GM23248 (cell line): ENCODE data around the gene ARID5B. TPM values are rescaled to one million over a fixed set of nuclear protein-coding genes. Genes with fewer than 3 reads are reported as not detected.
A peak's percentile ranks its signal among the peaks of the same experiment; 100 is the strongest.

Source experiments
- DNase-seq: peaks from one replicate; pipeline ENCODE4 v3.0.0-alpha.2; 2015
- H2AFZ ChIP-seq: fragments of 200-600 bp; sonication (generic); 2 replicates; pipeline ENCODE4 v1.6.1; 2016; ENCODE audit warnings: antibody characterized with exemption
- H3F3A ChIP-seq: fragments of 200-600 bp; sonication (generic); 2 replicates; pipeline ENCODE4 v1.6.1; 2016; ENCODE audit warnings: mild to moderate bottlenecking, antibody characterized with exemption, mixed run types; ENCODE audit not compliant: insufficient read depth
- H3K27ac ChIP-seq: fragments of 200-600 bp; sonication (generic); 2 replicates; pipeline ENCODE4 v1.5.1; 2016; ENCODE audit warnings: mild to moderate bottlenecking
- H3K27me3 ChIP-seq: fragments of 200-600 bp; sonication (generic); replicated peaks from 2 replicates; pipeline ENCODE4 v1.6.1; 2016; ENCODE audit warnings: mild to moderate bottlenecking; ENCODE audit not compliant: insufficient read depth
- H3K36me3 ChIP-seq: fragments of 200-600 bp; sonication (generic); 2 replicates; pipeline ENCODE4 v1.6.1; 2016; ENCODE audit warnings: low read depth, mild to moderate bottlenecking
- H3K4me1 ChIP-seq: fragments of 200-600 bp; sonication (generic); 2 replicates; pipeline ENCODE4 v1.6.1; 2016; ENCODE audit warnings: mild to moderate bottlenecking; ENCODE audit not compliant: insufficient read depth
- H3K4me2 ChIP-seq: fragments of 200-600 bp; sonication (generic); one replicate; pipeline ENCODE4 v1.6.1; 2016; ENCODE audit warnings: mild to moderate bottlenecking; ENCODE audit not compliant: unreplicated experiment
- H3K4me3 ChIP-seq: fragments of 200-600 bp; sonication (generic); 2 replicates; pipeline ENCODE4 v1.5.1; 2016; ENCODE audit warnings: mild to moderate bottlenecking
- H3K79me2 ChIP-seq: fragments of 200-600 bp; sonication (generic); 2 replicates; pipeline ENCODE4 v1.6.1; 2016; ENCODE audit warnings: mild to moderate bottlenecking; ENCODE audit not compliant: insufficient read depth
- H3K9ac ChIP-seq: fragments of 200-600 bp; sonication (generic); 2 replicates; pipeline ENCODE4 v1.6.1; 2016; ENCODE audit warnings: mild to moderate bottlenecking
- H3K9me2 ChIP-seq: fragments of 200-600 bp; sonication (generic); 2 replicates; pipeline ENCODE4 v1.6.1; 2016; ENCODE audit warnings: mixed run types, mild to moderate bottlenecking, moderate library complexity; ENCODE audit not compliant: insufficient read depth
- H3K9me3 ChIP-seq: fragments of 200-600 bp; sonication (generic); one replicate; pipeline ENCODE4 v1.6.1; 2017; ENCODE audit warnings: low read depth
- H4K20me1 ChIP-seq: fragments of 200-600 bp; sonication (generic); 2 replicates; pipeline ENCODE4 v1.6.0; 2016; ENCODE audit not compliant: insufficient read depth
- EZH2 ChIP-seq: fragments of 200-600 bp; sonication (generic); IDR thresholded peaks from 2 replicates; pipeline ENCODE4 v1.6.1; 2018; ENCODE audit warnings: antibody characterized with exemption, mild to moderate bottlenecking; ENCODE audit not compliant: insufficient read depth, poor library complexity, severe bottlenecking
- EZH2phosphoT487 ChIP-seq: fragments of 200-600 bp; sonication (generic); IDR thresholded peaks from 2 replicates; pipeline ENCODE4 v1.6.1; 2018; ENCODE audit warnings: antibody characterized with exemption, moderate library complexity, mild to moderate bottlenecking, low read depth; ENCODE audit not compliant: insufficient read depth
- WGBS, 2 experiments: methylation state at CpG; one replicate each; pipeline ENCODE4 v1.1.6; 2015 to 2017; ENCODE audit warnings: low lambda C conversion rate in 2 of 2, low coverage in 1 of 2; ENCODE audit errors: missing lambda C conversion rate in 2 of 2; 5-methylcytosine and 5-hydroxymethylcytosine counted together
- in situ Hi-C: fragments of 300-500 bp; cut with MboI; formaldehyde crosslinking; loops from 2 replicates; pipeline ENCODE4 v1.15.0; 2020
- polyA plus RNA-seq: library from polyadenylated mRNA; unstranded; fragments of >200 nt; fragmentation: Nextera tagmentation; extraction: Ambion mirVana; gene quantifications from 2 replicates; pipeline ENCODE4 v1.2.1, GENCODE V29; 2016
- total RNA-seq: library from RNA; depleted of rRNA; stranded (reverse); fragments of >200 nt; shearing (Covaris generic); gene quantifications from 2 replicates; pipeline ENCODE4 v1.2.3, GENCODE V29; 2014

The ARID5B gene
- total and polyA plus RNA-seq, 2 experiments from 2014 or later, result 56.7 to 78.8 TPM

GRCh38 chr10:61869041-61869675, 32.3 kb upstream of the ARID5B start:
- Histone ChIP-seq H3K4me1 (peaks cover 13% of the 10 kb centered on the region), H2AFZ (peak overlapping the region; percentile 60; the same call in 1 of the 2 replicates), H4K20me1 (no peaks in the 10 kb centered on the region), H3K27me3 (no peaks in the 10 kb centered on the region), H3K36me3 (no peaks in the 10 kb centered on the region), H3K4me3 (no peak overlapping the region), H3K9me2 (no peaks in the 10 kb centered on the region), H3K9ac (no peak overlapping the region), H3K9me3 (no peaks in the 10 kb centered on the region), H3K79me2 (no peaks in the 10 kb centered on the region), H3K27ac (no peak overlapping the region), H3K4me2 (peak overlapping the region; percentile 24), H3F3A (peaks cover 5% of the 10 kb centered on the region; the same call in 1 of the 2 replicates)
- TF ChIP-seq EZH2 (no peak), EZH2phosphoT487 (no peak)
- in situ Hi-C loops, result no loop called here
- 93% methylated on average over 8 of the region's 8 CpGs for WGBS, 2 experiments
- DNase-seq, result no peak

- H3K9me3 ChIP-seq, result no peaks in the 10 kb centered on the region
- H3K9ac ChIP-seq, result no peak overlapping the region
- H3F3A ChIP-seq, result peaks cover 5% of the 10 kb centered on the region; the same call in 1 of the 2 replicates
- no peaks in the 10 kb centered on the region for H3K79me2 ChIP-seq
- H3K27ac ChIP-seq, result no peak overlapping the region
- no peaks in the 10 kb centered on the region for H3K9me2 ChIP-seq
- H2AFZ ChIP-seq, result peak overlapping the region; percentile 60; the same call in 1 of the 2 replicates
- H3K36me3 ChIP-seq, result no peaks in the 10 kb centered on the region
- H3K4me2 ChIP-seq, result peak overlapping the region; percentile 24
- peaks cover 13% of the 10 kb centered on the region for H3K4me1 ChIP-seq
- H3K4me3 ChIP-seq, result no peak overlapping the region
- TF ChIP-seq EZH2phosphoT487 (no peak), EZH2 (no peak)
- in situ Hi-C loops, result no loop called here
- H3K27me3 ChIP-seq, result no peaks in the 10 kb centered on the region
- DNase-seq, result peak; percentile 47
- WGBS, 2 experiments, result 20 to 21% methylated on average over 6 of the region's 6 CpGs
- H4K20me1 ChIP-seq, result no peaks in the 10 kb centered on the region
Observed at GRCh38 chr10:61869774-61870525, 31.5 kb upstream of the ARID5B start.

- Histone ChIP-seq H3K4me1 (peaks cover 13% of the 10 kb centered on the region), H3K4me3 (no peak overlapping the region), H2AFZ (no peak overlapping the region), H3K27ac (no peak overlapping the region), H3K4me2 (no peak overlapping the region), H4K20me1 (no peaks in the 10 kb centered on the region), H3K79me2 (no peaks in the 10 kb centered on the region), H3K27me3 (no peaks in the 10 kb centered on the region), H3K9me3 (no peaks in the 10 kb centered on the region), H3F3A (peaks cover 5% of the 10 kb centered on the region; the same call in 1 of the 2 replicates), H3K9me2 (no peaks in the 10 kb centered on the region), H3K9ac (no peak overlapping the region), H3K36me3 (no peaks in the 10 kb centered on the region)
- no peak for TF ChIP-seq EZH2phosphoT487
- in situ Hi-C loops, result no loop called here
- no peak for DNase-seq
- WGBS, 2 experiments, result 83 to 85% methylated on average over 3 of the region's 3 CpGs
Observed at GRCh38 chr10:61870526-61870895, 31.0 kb upstream of the ARID5B start.

- no peaks in the 10 kb centered on the region for H3K9me3 ChIP-seq
- no peak overlapping the region for H2AFZ ChIP-seq
- TF ChIP-seq EZH2phosphoT487, result no peak
- no peaks in the 10 kb centered on the region for H3K27me3 ChIP-seq
- peaks cover 5% of the 10 kb centered on the region; the same call in 1 of the 2 replicates for H3F3A ChIP-seq
- H3K36me3 ChIP-seq, result no peaks in the 10 kb centered on the region
- no peak overlapping the region for H3K9ac ChIP-seq
- H3K4me3 ChIP-seq, result no peak overlapping the region
- no peak overlapping the region for H3K4me2 ChIP-seq
- peaks cover 13% of the 10 kb centered on the region for H3K4me1 ChIP-seq
- H3K79me2 ChIP-seq, result no peaks in the 10 kb centered on the region
- H4K20me1 ChIP-seq, result no peaks in the 10 kb centered on the region
- H3K27ac ChIP-seq, result no peak overlapping the region
- no peaks in the 10 kb centered on the region for H3K9me2 ChIP-seq
- WGBS, 2 experiments, result 88 to 92% methylated on average over 6 of the region's 6 CpGs
- in situ Hi-C loops, result no loop called here
- DNase-seq, result no peak
Observed at GRCh38 chr10:61871487-61871886, 30.0 kb upstream of the ARID5B start.
